HG03571 (cell line): Measurements from ENCODE around the gene AP1M2.
A peak's percentile ranks its signal among the peaks of the same experiment; 100 is the strongest.
"Not testable (repeated sequence)": the region's sequence is repeated elsewhere in the genome, so short reads cannot be mapped to it uniquely, and the experiment has no call there.

Experiments
- ATAC-seq: cut with Tn5 transposase; IDR thresholded peaks from one replicate; pipeline ENCODE4 v1.9.1; 2021; ENCODE audit not compliant: unreplicated experiment

The AP1M2 gene

GRCh38 chr19:10565567-10566407 lies 21.3 kb downstream of the AP1M2 start, which contains the start of gene KRI1:
Gene KRI1, minus strand, starts transcription at chr19:10566010. Its CDS starts 11 bp downstream, at chr19:10565999.
- ATAC-seq, result peak; percentile 44

- no peak for ATAC-seq
Observed at GRCh38 chr19:10565028-10565566, 22.0 kb downstream of the AP1M2 start.

- no peak for ATAC-seq
Observed at GRCh38 chr19:10562609-10563008, 24.5 kb downstream of the AP1M2 start.

- no peak for ATAC-seq
Observed at GRCh38 chr19:10560154-10560553, 27.0 kb downstream of the AP1M2 start.

- no peak for ATAC-seq
Observed at GRCh38 chr19:10557603-10558197, 29.4 kb downstream of the AP1M2 start.

- ATAC-seq, result no peak
Observed at GRCh38 chr19:10555610-10555973, 31.5 kb downstream of the AP1M2 start.

- no peak for ATAC-seq
Observed at GRCh38 chr19:10554760-10555609, 32.1 kb downstream of the AP1M2 start.

- ATAC-seq, result peak; percentile 53
Observed at GRCh38 chr19:10553943-10554381, 33.1 kb downstream of the AP1M2 start.

GRCh38 chr19:10553087-10553667 lies 33.9 kb downstream of the AP1M2 start:
- ATAC-seq, result no peak

- ATAC-seq, result no peak
Observed at GRCh38 chr19:10552510-10553053, 34.5 kb downstream of the AP1M2 start.

- no peak for ATAC-seq
Observed at GRCh38 chr19:10551698-10552301, 35.3 kb downstream of the AP1M2 start.

GRCh38 chr19:10551006-10551405 lies 36.1 kb downstream of the AP1M2 start:
- not testable (repeated sequence) for ATAC-seq

GRCh38 chr19:10550336-10550735 lies 36.8 kb downstream of the AP1M2 start:
- no peak for ATAC-seq

GRCh38 chr19:10549733-10550132 lies 37.4 kb downstream of the AP1M2 start:
- no peak for ATAC-seq

GRCh38 chr19:10548746-10549276 lies 38.3 kb downstream of the AP1M2 start:
- no peak for ATAC-seq

- ATAC-seq, result no peak
Observed at GRCh38 chr19:10546817-10547216, 40.3 kb downstream of the AP1M2 start.

GRCh38 chr19:10544753-10545251 lies 42.3 kb downstream of the AP1M2 start:
- ATAC-seq, result no peak

GRCh38 chr19:10544242-10544752 lies 42.8 kb downstream of the AP1M2 start:
- ATAC-seq, result peak; percentile 19
